ENCODE measurements around the gene COPS7A.
"Not testable (repeated sequence)": the region's sequence is repeated elsewhere in the genome, so short reads cannot be mapped to it uniquely, and the experiment has no call there.

Gene COPS7A

DNA sequence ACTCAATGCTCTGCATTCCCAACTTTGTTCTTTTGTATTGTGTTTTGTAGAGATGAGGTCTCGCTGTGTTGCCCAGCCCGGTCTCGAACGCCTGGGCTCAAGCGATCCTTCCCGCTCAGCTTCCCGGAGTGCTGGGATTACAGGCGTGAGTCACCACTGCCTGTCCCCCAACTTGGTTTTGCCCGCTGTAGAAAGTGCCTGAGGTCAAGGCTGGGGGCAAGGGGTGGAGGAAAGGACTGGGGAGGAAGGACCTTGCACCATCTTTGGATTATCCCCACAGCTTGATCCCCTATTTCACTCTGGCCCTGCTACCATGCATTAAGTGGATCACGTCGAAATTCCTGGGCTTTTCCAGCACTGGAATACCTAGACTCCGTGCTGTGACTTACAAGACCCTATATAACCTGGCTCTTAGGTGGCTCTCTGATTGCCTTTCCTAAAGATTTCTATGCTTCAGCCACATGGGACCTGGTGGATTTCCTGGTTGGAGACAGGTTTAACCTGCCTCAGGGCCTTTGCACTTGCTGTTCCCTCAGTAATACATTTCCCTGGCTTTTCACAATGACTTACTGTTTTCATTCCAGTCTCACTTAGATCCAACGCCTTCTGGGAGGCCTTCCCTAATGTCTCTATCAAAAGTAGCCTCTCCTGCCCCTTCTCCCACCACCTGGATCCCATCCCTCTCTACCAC is 22.6 kb upstream of the COPS7A start:
- no peak for DNase-seq (ENCODE audit: low spot score)

DNA sequence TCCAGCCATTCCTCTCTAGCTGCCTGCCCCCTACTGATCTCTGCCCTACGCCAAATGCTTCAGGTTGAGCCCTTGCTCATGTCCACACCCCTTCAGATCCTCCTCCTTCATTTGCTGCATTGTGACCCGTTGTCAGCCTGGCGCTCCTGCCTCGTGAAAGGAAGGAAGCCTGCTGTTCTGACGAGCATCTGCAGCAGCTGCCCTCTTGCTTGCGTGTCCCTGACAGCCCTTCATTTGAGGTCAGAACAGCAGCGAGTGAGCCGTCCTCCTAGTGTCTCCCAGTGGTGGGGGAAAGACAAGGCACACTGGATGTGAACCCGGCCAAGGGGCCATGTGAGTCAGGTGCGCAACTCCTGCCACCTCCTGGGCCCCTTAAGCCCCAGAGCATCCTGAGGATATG is 20.2 kb upstream of the COPS7A start:
- no peak for DNase-seq (ENCODE audit: low spot score)

DNA sequence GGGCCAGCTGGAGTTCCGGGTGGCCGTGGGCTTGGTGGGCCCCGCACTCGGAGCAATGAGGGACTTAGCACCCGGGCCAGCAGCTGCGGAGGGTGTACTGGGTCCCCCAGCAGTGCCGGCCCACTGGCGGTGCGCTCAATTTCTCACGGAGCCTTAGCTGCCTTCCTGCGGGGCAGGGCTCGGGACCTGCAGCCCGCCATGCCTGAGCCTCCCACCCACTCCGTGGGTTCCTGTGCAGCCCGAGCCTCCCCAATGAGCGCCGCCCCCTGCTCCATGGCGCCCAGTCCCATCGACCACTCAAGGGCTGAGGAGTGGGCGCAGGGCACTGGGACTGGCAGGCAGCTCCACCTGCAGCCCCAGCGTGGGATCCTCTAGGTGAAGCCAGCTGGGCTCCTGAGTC is 15.5 kb upstream of the COPS7A start:
- DNase-seq (ENCODE audit: low spot score), result not testable (repeated sequence)

DNA sequence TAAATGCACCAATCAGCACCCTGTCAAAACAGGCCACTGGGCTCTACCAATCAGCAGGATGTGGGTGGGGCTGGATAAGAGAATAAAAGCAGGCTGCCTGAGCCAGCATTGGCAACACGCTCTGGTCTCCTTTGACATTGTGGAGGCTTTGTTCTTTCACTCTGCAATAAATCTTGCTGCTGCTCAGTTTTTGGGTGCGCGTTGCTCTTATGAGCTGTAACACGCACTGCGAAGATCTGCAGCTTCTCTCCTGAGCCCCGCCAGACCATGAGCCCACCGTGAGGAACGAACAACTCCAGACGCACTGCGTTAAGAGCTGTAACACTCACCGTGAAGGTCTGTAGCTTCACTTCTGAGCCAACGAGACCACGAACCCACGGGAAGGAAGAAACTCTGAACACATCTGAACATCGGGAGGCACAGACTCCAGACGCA is 14.9 kb upstream of the COPS7A start:
- DNase-seq (ENCODE audit: low spot score), result no peak

DNA sequence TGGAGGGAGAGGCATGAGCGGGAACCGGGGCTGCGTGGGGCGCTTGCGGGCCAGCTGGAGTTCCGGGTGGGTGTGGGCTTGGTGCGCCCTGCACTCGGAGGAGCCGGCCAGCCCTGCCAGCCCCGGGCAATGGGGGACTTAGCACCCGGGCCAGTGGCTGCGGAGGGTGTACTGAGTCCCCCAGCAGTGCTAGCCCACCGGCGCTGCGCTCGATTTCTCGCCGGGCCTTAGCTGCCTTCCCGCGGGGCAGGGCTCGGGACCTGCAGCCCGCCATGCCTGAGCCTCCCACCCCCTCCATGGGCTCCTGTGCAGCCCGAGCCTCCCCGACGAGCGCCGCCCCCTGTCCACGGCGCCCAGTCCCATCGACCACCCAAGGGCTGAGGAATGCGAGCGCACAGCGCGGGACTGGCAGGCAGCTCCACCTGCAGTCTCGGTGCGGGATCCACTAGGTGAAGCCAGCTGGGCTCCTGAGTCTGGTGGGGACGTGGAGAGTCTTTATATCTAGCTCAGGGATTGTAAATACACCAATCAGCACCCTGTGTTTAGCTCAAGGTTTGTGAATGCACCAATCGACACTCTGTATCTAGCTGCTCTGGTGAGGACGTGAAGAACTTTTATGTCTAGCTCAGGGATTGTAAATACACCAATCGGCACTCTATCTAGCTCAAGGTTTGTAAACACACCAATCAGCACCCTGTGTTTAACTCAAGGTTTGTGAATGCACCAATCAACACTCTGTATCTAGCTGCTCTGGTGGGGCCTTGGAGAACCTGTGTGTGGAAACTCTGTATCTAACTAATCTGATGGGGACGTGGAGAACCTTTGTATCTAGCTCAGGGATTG is 7.6 kb upstream of the COPS7A start:
- not testable (repeated sequence) for DNase-seq (ENCODE audit: low spot score)

DNA sequence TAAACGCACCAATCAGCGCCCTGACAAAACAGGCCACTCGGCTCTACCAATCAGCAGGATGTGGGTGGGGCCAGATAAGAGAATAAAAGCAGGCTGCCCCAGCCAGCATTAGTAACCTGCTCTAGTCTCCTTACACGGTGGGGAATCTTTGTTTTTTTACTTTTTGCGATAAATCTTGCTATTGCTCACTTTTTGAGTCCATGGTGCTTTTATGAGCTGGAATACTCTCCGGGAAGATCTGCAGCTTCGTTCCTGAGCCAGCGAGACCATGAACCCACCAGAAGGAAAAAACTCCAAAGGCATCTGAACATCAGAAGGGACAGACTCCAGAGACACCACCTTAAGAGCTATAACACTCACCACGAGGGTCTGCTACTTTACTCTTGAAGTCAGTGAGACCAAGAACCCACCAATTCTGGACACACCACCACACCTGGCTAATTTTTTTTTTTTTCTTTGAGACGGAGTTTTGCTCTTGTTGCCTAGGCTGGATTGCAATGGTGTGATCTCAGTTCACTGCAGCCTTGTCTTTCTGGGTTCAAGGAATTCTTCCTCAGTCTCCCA is 6.9 kb upstream of the COPS7A start:
- DNase-seq (ENCODE audit: low spot score), result no peak

DNA sequence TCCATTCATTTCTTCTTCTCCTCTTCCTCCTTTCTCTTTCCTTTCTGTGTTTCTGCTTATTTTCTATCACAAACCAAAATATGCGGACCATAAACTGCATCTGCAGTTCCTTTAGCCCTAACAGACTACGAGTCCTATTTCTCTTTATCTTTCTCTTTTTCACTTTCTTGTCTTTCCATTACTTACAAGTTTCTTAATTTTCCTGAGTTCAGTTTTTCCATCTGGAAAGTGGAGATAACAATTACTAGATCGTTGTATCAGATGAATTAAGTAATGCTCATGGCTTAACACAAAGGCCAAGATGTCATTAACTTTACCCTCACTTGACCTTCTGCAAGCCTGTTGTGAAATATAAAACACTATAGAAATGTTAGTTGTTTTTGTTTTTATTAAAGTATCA is 983 bp upstream of the COPS7A start:
- no peak for DNase-seq (ENCODE audit: low spot score)

DNA sequence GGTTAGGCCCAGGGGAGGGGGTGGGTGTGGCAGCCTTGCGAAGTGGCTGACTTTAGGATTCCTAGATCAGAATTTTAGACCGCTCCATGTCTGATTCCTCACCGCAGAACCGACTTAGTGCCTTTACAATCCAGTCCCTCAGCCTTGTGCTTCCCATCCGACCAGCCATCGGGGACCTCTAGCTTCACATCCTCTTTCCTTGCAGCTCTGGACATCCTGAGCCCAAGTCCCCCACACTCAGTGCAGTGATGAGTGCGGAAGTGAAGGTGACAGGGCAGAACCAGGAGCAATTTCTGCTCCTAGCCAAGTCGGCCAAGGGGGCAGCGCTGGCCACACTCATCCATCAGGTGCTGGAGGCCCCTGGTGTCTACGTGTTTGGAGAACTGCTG is 557 bp downstream of the COPS7A start:
- DNase-seq (ENCODE audit: low spot score), result no peak

DNA sequence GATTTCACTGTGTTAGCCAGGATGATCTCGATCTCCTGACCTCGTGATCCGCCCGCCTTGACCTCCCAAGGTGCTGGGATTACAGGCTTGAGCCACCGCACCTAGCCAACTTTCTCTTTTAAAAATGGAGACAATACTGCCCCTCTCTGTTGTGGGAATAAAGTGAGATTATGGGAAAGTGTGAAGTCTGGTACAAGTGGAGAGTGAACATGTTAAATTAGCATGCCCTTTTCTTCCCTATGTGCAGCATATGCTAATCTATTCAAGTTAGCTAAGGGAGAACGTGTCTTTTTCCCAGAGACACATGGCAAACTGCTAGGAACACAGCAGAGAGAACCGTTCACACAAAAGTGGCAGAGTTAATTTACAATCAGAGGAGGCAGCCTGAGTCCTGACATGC is 1.5 kb downstream of the COPS7A start:
- DNase-seq (ENCODE audit: low spot score), result no peak

DNA sequence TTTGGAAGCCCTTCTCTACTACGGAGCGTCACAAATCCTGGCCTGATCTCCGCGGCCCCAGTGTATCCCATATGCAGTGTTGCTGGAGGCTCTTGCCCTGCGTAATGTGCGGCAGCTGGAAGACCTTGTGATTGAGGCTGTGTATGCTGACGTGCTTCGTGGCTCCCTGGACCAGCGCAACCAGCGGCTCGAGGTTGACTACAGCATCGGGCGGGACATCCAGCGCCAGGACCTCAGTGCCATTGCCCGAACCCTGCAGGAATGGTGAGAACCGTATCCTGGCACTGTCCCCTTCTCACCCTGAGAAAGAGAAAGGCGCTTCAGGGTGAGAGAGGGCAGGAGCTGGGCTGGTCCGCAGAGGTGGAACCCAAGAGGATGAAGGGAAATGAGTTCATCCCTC is 5.3 kb downstream of the COPS7A start:
- DNase-seq (ENCODE audit: low spot score), result no peak

DNA sequence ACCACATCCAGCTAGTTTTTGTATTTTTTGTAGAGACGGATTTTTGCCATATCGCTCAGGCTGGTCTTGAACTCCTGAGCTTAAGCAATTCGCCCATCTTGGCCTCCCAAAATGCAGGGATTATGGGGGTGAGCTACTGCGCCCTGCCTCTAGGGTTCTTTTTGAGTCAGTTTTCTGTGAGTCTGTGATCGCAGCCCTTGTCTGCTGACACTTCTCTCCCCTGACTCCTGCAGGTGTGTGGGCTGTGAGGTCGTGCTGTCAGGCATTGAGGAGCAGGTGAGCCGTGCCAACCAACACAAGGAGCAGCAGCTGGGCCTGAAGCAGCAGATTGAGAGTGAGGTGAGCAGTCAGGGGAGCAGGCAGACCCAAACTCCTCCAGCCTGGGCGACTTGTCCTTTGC is 6.3 kb downstream of the COPS7A start:
- no peak for DNase-seq (ENCODE audit: low spot score)

DNA sequence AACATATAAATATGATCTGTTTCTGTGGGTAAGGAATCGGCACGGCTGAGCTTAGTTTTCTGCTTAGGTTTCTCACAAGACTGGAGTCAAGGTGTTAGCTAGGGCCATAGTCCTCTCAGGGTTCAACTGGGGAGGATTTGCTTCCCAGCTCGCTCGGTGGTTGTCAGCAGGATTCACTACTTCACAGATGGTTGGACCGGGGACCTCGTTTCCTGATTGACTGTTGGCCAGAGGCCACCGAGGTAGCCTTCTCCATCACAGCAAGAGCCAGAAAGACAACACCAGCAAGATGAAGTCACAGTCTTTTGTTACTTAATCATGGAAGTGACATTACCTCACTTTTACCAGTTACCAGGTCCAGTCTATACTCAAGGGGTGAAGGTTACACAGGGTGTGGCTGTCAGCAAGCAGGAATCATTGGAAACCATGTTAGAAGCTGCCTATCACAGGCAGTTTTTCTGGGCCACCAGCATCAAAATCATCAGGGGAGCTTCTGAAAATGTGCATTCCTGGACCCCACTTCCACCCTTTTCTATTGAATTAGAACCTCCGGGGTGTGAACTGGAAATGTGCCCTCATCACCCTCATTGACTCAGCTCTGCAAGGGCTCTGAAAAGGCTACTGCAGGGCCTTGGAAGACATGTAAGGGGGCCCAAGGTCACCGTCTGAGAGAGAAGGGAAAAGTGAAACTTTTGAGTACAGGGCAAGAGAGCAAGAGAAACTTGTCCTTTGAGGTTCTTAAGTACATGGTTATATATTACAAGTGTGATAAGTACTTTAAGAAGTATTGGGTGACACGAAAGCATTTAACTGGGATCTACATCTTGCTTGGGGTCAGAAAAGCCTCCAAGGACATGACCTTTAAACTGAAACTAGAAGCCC is 10.9 kb downstream of the COPS7A start:
- no peak for DNase-seq (ENCODE audit: low spot score)

DNA sequence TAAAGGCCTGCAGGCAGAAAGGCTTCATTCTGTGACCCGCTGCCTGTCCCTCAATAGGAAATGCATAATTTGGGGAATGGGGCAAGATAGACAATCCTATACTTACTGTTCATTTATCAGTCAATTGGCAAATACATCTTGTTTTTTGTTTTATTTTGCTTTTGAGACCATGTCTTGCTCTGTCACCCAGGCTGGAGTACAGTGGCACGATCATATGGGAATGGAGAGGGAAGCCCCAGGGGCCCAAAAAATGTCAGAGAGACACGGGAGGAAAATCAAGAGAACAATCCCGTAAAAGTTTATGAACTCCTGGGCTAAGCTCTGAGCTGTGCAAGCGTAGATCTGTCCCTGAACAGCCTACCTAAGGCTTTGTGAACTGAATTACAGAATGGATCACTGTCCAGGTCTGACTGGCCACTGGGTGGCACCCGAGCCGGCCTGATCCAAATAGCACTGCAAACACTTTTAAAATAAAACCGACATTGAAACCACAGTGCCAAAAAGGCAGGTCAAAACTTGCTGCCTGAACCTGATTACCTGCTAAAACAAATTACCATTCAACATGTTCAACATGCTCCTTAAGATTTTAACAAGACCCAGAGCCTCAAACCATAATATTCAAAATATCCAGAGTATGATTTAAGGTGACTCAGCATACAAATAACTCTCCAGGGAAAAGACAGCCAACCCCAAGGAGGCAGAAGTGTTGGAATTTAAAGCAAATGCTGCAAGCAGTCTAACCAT is 11.8 kb downstream of the COPS7A start:
- peak; percentile 53 for DNase-seq (ENCODE audit: low spot score)

DNA sequence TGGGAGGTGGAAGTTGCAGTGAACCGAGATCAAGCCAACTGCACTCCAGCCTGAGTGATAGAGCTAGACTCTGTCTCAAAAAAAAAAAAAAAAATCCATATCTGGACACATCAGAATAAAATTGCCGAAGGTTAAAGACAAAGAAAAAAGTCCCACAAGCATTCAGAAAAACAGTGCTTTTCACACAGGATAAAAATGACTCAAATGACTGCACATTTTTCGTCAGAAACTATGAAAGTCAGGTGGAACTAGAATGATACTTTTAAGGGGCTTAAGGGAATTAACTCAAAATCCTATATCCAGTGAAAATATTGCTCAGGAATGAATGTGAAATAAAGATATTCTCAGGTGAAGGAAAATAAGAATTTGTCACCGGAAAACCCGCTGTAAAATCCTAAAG is 12.9 kb downstream of the COPS7A start:
- DNase-seq (ENCODE audit: low spot score), result no peak

DNA sequence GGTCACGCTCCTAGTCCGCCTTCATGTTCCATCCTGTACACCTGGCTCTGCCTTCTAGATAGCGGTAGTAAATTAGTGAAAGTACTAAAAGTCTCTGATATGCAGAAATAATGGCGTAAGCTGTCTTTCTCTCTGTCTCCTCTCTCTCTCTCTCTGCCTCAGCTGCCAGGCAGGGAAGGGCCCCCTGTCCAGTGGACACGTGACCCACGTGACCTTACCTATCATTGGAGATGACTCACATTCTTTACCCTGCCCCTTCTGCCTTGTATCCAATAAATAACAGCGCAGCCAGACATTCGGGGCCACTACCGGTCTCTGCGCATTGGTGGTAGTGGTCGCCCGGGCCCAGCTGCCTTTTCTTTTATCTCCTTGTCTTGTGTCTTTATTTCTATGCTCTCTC is 18.2 kb downstream of the COPS7A start:
- not testable (repeated sequence) for DNase-seq (ENCODE audit: low spot score)

DNA sequence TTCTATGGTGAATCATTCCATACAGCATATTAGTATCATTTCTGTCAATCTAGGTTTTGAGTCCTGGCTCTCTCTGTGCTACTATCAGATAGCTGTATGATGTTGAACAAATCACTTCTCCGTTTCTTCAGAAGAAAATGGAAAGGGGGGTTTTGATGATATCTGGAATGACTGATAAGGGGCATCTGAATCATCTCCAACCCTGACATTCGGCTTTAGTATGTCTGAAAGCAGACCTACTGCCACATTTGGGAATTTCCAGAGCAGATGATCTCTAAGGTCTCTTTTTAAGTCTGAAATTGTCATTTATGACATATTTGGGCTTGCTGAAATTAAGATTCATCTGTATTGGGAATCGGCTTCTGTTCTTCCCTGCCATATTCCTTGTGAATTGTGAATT is 19.0 kb downstream of the COPS7A start:
- no peak for DNase-seq (ENCODE audit: low spot score)

DNA sequence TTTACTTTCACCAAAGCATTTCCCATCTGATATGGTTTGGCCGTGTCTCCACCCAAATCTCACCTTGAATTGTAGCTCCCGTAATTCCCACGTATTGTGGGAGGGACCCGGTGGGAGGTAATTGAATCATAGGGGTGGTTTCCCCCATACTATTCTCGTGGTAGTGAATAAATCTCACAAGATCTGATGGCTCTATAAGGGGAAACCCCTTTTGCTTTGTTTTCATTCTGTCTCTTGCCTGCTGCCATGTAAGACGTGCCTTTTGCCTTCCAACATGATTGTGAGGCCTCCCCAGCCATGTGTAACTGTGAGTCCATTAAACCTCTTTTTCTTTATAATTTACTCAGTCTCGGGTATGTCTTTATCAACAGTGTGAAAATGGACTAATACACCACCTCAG is 19.5 kb downstream of the COPS7A start:
- DNase-seq (ENCODE audit: low spot score), result not testable (repeated sequence)

DNA sequence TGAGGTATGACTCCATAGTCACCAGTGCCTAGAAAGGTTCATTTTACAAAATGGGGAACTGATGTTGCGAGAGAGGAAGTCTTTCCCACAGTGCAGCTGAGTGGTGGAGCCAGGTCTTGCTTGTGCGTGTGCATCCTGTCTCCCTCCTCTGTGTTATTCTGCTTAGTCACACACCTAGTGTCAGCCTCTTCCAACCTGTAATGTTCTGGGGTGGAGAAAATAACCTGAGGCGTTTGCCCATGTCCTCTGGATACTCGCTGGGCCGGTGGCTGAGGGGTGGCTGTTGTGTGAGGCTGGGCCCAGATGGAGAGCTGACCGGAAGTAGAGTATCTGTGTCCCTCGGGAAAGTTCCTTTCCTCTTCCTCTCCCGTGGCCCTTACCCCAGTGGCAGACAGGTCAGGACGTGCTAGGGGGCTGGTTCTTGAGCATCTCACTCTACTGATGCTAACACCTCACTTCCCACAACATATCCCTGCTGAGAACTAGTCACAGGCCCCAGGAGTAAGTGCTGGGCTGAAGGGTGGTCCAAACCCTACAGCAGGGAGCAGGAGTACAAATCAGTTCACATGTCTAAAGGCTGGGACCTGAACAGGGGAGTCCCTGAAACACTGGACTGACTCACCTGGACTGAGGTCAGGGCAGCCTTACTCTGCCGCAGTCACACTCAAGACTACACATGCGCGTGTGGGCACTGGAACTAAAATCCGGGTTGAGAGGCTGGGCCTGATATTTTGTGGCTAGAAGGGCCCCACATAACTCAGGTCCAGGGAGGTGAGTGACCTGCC is 22.1 kb downstream of the COPS7A start:
- peak; percentile 56 for DNase-seq (ENCODE audit: low spot score)

DNA sequence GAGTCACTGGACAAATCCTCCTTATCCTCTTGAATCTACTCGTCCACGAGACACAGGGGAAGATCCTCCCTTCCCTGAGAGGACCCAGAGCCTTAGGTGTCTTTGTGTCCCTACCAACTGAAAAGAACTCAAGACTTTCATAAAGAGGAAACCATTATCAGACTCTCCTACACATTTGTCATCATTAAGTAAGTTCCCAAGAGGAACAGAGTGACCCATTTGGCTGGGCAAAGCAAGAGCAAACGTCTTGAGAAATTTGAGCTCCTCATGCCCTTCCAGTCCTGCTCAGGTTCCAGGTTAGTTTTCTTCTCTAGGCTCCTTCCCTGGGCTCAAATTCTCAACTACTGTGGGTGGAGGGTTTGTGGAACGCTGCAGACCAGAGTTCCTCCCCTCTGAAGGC is 23.4 kb downstream of the COPS7A start:
- no peak for DNase-seq (ENCODE audit: low spot score)

DNA sequence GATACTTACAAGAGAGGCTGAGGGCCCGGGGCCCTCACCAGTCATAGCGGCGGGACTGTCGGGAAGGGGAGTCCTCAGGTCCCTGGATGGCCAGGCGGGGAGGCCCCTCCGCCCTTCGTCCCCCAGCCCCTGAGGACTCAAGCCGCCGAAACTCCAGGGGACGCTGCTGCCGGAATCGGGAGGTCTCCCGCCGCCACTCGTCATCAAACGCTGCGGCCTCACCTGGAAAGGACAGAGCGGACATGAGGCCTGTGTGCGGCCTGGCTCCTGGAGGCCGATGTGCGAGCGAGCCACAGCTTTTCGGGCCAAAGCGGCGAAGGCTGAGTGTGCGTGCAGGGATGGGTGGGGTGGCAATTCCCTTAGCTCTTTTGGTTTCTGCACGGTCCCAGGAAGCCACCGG is 24.9 kb downstream of the COPS7A start:
- no peak for DNase-seq (ENCODE audit: low spot score)

DNA sequence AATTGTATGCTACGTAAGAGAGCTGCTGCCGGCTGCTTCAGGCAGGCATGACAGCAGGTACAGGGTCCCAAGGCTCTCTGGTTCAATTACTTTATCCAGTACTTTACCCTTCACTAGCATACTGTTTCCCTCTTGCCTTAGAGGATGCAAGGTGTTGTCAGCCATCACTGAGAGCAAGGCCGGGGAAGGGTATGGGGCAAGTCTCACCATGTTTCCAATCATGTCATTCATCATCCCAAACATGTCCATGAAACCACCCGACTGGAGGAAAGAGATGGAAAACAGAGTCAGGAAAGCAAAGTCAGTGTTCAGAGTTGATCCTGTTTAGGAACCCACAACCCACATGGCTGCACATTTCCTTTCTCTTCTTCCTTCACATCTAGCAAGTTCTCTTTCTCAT is 26.7 kb downstream of the COPS7A start:
- DNase-seq (ENCODE audit: low spot score), result no peak

All from pons (tissue), 1 donor.